GM12872 (cell line): ENCODE data around the gene PKNOX2.

Experiments
- TF ChIP-seq, protein P1 (sequence below): IDR thresholded peaks from 3 replicates; pipeline ENCODE4 v1.5.1; 2011; ENCODE audit warnings: low read depth, mild to moderate bottlenecking, low read length, moderate library complexity; ENCODE audit not compliant: insufficient read depth

Gene PKNOX2

GRCh38 chr11:125350206-125351032, 185.9 kb downstream of the PKNOX2 start:
- TF ChIP-seq, protein P1, sequence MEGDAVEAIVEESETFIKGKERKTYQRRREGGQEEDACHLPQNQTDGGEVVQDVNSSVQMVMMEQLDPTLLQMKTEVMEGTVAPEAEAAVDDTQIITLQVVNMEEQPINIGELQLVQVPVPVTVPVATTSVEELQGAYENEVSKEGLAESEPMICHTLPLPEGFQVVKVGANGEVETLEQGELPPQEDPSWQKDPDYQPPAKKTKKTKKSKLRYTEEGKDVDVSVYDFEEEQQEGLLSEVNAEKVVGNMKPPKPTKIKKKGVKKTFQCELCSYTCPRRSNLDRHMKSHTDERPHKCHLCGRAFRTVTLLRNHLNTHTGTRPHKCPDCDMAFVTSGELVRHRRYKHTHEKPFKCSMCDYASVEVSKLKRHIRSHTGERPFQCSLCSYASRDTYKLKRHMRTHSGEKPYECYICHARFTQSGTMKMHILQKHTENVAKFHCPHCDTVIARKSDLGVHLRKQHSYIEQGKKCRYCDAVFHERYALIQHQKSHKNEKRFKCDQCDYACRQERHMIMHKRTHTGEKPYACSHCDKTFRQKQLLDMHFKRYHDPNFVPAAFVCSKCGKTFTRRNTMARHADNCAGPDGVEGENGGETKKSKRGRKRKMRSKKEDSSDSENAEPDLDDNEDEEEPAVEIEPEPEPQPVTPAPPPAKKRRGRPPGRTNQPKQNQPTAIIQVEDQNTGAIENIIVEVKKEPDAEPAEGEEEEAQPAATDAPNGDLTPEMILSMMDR: no peak

GRCh38 chr11:125351033-125351867, 186.7 kb downstream of the PKNOX2 start:
- TF ChIP-seq, protein P1: no peak

GRCh38 chr11:125351868-125352250, 187.3 kb downstream of the PKNOX2 start:
- TF ChIP-seq, protein P1: no peak

- TF ChIP-seq, protein P1: no peak
These were observed 192.2 kb downstream of the PKNOX2 start for GRCh38 chr11:125356797-125357196.

GRCh38 chr11:125357551-125357950, 193.0 kb downstream of the PKNOX2 start:
- TF ChIP-seq, protein P1: no peak

GRCh38 chr11:125358254-125358840, 193.8 kb downstream of the PKNOX2 start:
- TF ChIP-seq, protein P1: no peak

DNA sequence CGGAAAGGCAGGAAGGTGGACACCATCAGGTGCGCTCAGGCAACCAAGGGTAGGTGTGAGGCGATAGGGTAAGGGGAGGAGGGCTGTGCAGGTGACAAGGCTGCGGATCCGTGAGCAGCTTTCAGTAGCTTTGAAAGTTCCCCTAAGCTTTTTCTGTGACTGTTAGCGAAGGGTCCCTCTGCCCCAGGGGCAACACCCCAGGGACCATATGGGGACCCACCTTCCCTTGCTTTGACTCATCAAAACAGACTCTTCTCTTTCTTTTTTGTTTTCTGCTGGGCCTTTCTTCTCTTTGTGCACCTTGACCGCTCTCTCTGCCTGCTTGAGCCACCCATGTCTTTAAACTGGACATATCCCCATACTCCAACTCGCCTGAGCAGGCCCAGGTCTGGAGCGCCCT, 194.6 kb downstream of the PKNOX2 start:
- TF ChIP-seq, protein P1: no peak
